ENCODE results near the gene ATRNL1. TPM values are rescaled to one million over a fixed set of nuclear protein-coding genes. Genes with fewer than 3 reads are reported as not detected.

Gene ATRNL1
- total and polyA plus RNA-seq, 2 of the 8 experiments (the other 6 are each of a cell fraction or from before 2014, with no cell fraction given), result 5.1 to 17.6 TPM

DNA sequence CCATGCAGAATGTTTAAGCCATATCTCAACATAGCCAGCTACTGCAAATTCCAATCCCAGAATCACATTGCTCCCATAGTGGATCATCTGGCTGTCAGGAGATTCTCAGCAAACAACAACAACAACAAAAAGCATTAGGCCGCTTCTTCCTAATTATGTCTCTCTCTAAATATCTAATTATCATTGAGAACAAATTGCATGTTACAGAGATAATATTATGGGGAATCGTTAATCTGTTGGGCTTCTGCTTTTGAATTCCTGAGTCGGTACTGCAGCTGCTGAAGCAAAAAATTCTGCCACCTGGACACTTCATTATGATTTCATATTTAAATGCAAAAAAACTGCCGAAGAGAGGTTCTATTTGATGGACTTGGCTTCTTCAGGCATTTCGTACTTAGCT lies 791.2 kb downstream of the ATRNL1 start:
- H2BK15ac ChIP-seq (ENCODE audit: low read length), result no peak overlapping the region
- no peak for FAIRE-seq
- POLR2A ChIA-PET (ENCODE audit: partially characterized antibody), result no interaction called here

More for the DNA sequence above, 791.2 kb downstream of the ATRNL1 start:
- CTCF ChIA-PET (ENCODE audit: partially characterized antibody), result interaction anchor here (1.6 kb wide), 1 partner anchor 39 kb away, joined by 3 read pairs; no protein-coding TSS in a partner anchor
- Histone ChIP-seq H4K5ac (ENCODE audit: insufficient read length, low read depth, low read length) (no peak overlapping the region), H2BK20ac (ENCODE audit: low read length) (no peak overlapping the region), H2BK12ac (ENCODE audit: low read depth, low read length) (no peak overlapping the region), H2BK120ac (replicated peaks; ENCODE audit: low read depth, low read length) (no peak overlapping the region), H3K9me3 (ENCODE audit: insufficient read depth in 2 of 2, low read depth in 1 of 2, low read length in 1 of 2) (no peaks in the 10 kb centered on the region), H3K4me1 (replicated peaks in 1 of 4; ENCODE audit: control insufficient read depth in 3 of 4, insufficient read depth in 4 of 4, low read length in 3 of 4) (peaks cover 0 to 8% (median 3%) of the 10 kb centered on the region in 4 experiments; a peak in 3 of 7 replicates), H3K36me3 (ENCODE audit: control insufficient read depth in 2 of 4, insufficient read depth in 4 of 4, low read length in 3 of 4) (no peaks in the 10 kb centered on the region), H3K79me1 (ENCODE audit: low read depth, low read length) (no peaks in the 10 kb centered on the region), H3K4me3 (ENCODE audit: extremely low read depth in 1 of 4, insufficient read depth in 2 of 4, low read depth in 3 of 4, low read length in 4 of 4) (no peak overlapping the region), H3K27ac (ENCODE audit: low read depth, low read length) (no peak overlapping the region), H3K9ac (replicated peaks in 1 of 4; ENCODE audit: extremely low read depth in 1 of 4, low read depth in 3 of 4, low read length in 3 of 4) (no peak overlapping the region), H3K18ac (ENCODE audit: extremely low read depth, low read length) (no peak overlapping the region), H3K4ac (replicated peaks; ENCODE audit: insufficient read length, low read depth, low read length) (no peak overlapping the region), H3K56ac (replicated peaks; ENCODE audit: insufficient read length, low read depth, low read length) (no peak overlapping the region), H3K23ac (ENCODE audit: insufficient read length) (no peak overlapping the region), H4K91ac (replicated peaks; ENCODE audit: insufficient read length, low read length) (no peak overlapping the region), H3K4me2 (ENCODE audit: insufficient read depth in 1 of 2, low read depth in 2 of 2, low read length in 2 of 2) (no peak overlapping the region), H2AK5ac (ENCODE audit: low read depth, low read length) (no peak overlapping the region), H2AFZ (ENCODE audit: low read length) (no peak overlapping the region), H4K8ac (ENCODE audit: extremely low read depth, insufficient read depth, low read length) (no peak overlapping the region), H3K23me2 (ENCODE audit: low read depth, low read length) (no peaks in the 10 kb centered on the region), H2BK5ac (ENCODE audit: low read depth, low read length) (no peak overlapping the region), H4K20me1 (replicated peaks in 1 of 2; ENCODE audit: control insufficient read depth in 1 of 2, insufficient read depth in 2 of 2, low read length in 2 of 2) (no peaks in the 10 kb centered on the region), H3K14ac (ENCODE audit: insufficient read length) (no peak overlapping the region), H3K79me2 (ENCODE audit: control insufficient read depth in 1 of 2, insufficient read depth in 2 of 2, low read length in 2 of 2) (no peaks in the 10 kb centered on the region), H3K27me3 (replicated peaks in 1 of 4; ENCODE audit: control insufficient read depth in 3 of 4, extremely low read depth in 1 of 4, insufficient read depth in 3 of 4, low read length in 3 of 4) (peaks cover 0 to 25% (median 12%) of the 10 kb centered on the region in 4 experiments; a peak in 4 of 7 replicates)
- WGBS, 2 experiments (ENCODE audit: extremely low coverage in 1 of 2, insufficient coverage in 1 of 2, insufficient read length in 1 of 2, insufficient replicate concordance in 2 of 2, low coverage in 1 of 2, low lambda C conversion rate in 2 of 2, missing lambda C conversion rate in 1 of 2), result 90% methylated on average over 5 of the region's 5 CpGs; no CpG with 5 or more reads in 1 of the 2 experiments
- TF ChIP-seq KDM1A (IDR thresholded peaks at IDR 0.05; ENCODE audit: borderline replicate concordance, low read length) (no peak), HDAC6 (IDR thresholded peaks at IDR 0.05; ENCODE audit: low read depth, low read length) (no peak), SIRT6 (IDR thresholded peaks at IDR 0.05; ENCODE audit: low read length) (no peak), MAFK (IDR thresholded peaks at IDR 0.05; ENCODE audit: low read depth, low read length) (no peak)
- DNase-seq (ENCODE audit: low read depth in 1 of 2, low spot score in 2 of 2), result no peak

All from H1 (cell line).